Central memory CD8-positive, alpha-beta T cell (primary cell): Measurements from ENCODE around the gene ADPRHL1.

Experiments used
- ATAC-seq: fragments of 150-1000 bp; cut with Tn5 transposase; replicated peaks from 2 replicates; pipeline ENCODE4 v1.10.0; 2022; ENCODE audit warnings: mild to moderate bottlenecking, moderate FRiP score, moderate number of reproducible peaks; ENCODE audit not compliant: poor library complexity, severe bottlenecking; ENCODE audit errors: extremely low read depth
- DNase-seq, 2 donors: peaks; one replicate each; pipeline ENCODE4 v3.0.0; 2021; ENCODE audit warnings: low spot score in 2 of 2
- H3K27ac Mint-ChIP-seq: one replicate; pipeline ENCODE4 v1.8.0; 2022; ENCODE audit warnings: low read depth, mild to moderate bottlenecking, moderate library complexity, mixed read lengths
- H3K27me3 Mint-ChIP-seq: one replicate; pipeline ENCODE4 v1.8.0; 2022; ENCODE audit warnings: mixed read lengths
- H3K36me3 Mint-ChIP-seq: one replicate; pipeline ENCODE4 v1.8.0; 2022; ENCODE audit warnings: mild to moderate bottlenecking, moderate library complexity, mixed read lengths; ENCODE audit not compliant: insufficient read depth
- H3K4me1 Mint-ChIP-seq: one replicate; pipeline ENCODE4 v1.8.0; 2022; ENCODE audit warnings: mixed read lengths
- H3K4me3 Mint-ChIP-seq: one replicate; pipeline ENCODE4 v1.8.0; 2022; ENCODE audit warnings: mild to moderate bottlenecking, moderate library complexity, mixed read lengths
- H3K9me3 Mint-ChIP-seq: one replicate; pipeline ENCODE4 v1.8.0; 2022; ENCODE audit warnings: mixed read lengths

ADPRHL1 gene

GRCh38 chr13:113433391-113433916 lies 19.8 kb downstream of the ADPRHL1 start:
- DNase-seq, result no peak
- no peaks in the 10 kb centered on the region for H3K36me3 Mint-ChIP-seq
- no peak for ATAC-seq
- no peak overlapping the region for H3K27ac Mint-ChIP-seq
- H3K4me1 Mint-ChIP-seq, result no peaks in the 10 kb centered on the region
- H3K4me3 Mint-ChIP-seq, result no peak overlapping the region
- H3K9me3 Mint-ChIP-seq, result no peaks in the 10 kb centered on the region
- H3K27me3 Mint-ChIP-seq, result no peaks in the 10 kb centered on the region

GRCh38 chr13:113432506-113433270 lies 20.6 kb downstream of the ADPRHL1 start:
- no peaks in the 10 kb centered on the region for H3K9me3 Mint-ChIP-seq
- no peak overlapping the region for H3K27ac Mint-ChIP-seq
- no peaks in the 10 kb centered on the region for H3K4me1 Mint-ChIP-seq

GRCh38 chr13:113431171-113431570 lies 22.1 kb downstream of the ADPRHL1 start:
- no peaks in the 10 kb centered on the region for H3K36me3 Mint-ChIP-seq
- ATAC-seq (no peak), DNase-seq (no peak)
- no peaks in the 10 kb centered on the region for H3K27me3 Mint-ChIP-seq
- no peak overlapping the region for H3K27ac Mint-ChIP-seq
- no peak overlapping the region for H3K4me3 Mint-ChIP-seq
- no peaks in the 10 kb centered on the region for H3K9me3 Mint-ChIP-seq
- no peaks in the 10 kb centered on the region for H3K4me1 Mint-ChIP-seq

More at GRCh38 chr13:113432506-113433270, 20.6 kb downstream of the ADPRHL1 start:
- Mint-ChIP-seq H3K27me3 (no peaks in the 10 kb centered on the region), H3K36me3 (no peaks in the 10 kb centered on the region), H3K4me3 (no peak overlapping the region)
- DNase-seq, result no peak
- ATAC-seq, result no peak

- H3K36me3 Mint-ChIP-seq, result no peaks in the 10 kb centered on the region
- H3K27me3 Mint-ChIP-seq, result no peaks in the 10 kb centered on the region
- ATAC-seq, result no peak
- no peaks in the 10 kb centered on the region for H3K4me1 Mint-ChIP-seq
- H3K27ac Mint-ChIP-seq, result no peak overlapping the region
- no peak for DNase-seq
- no peak overlapping the region for H3K4me3 Mint-ChIP-seq
- no peaks in the 10 kb centered on the region for H3K9me3 Mint-ChIP-seq
Measured at GRCh38 chr13:113430378-113431110, 22.7 kb downstream of the ADPRHL1 start.

GRCh38 chr13:113429608-113429985 lies 23.7 kb downstream of the ADPRHL1 start:
- Mint-ChIP-seq H3K9me3 (no peaks in the 10 kb centered on the region), H3K36me3 (no peaks in the 10 kb centered on the region), H3K4me1 (no peaks in the 10 kb centered on the region), H3K4me3 (no peak overlapping the region), H3K27me3 (no peaks in the 10 kb centered on the region), H3K27ac (no peak overlapping the region)
- ATAC-seq (no peak), DNase-seq (no peak)

- Mint-ChIP-seq H3K9me3 (no peaks in the 10 kb centered on the region), H3K4me1 (no peaks in the 10 kb centered on the region), H3K27ac (no peak overlapping the region), H3K4me3 (no peak overlapping the region), H3K36me3 (peaks cover 1% of the 10 kb centered on the region), H3K27me3 (no peaks in the 10 kb centered on the region)
- ATAC-seq (no peak), DNase-seq (no peak)
Measured at GRCh38 chr13:113428871-113429607, 24.2 kb downstream of the ADPRHL1 start.

GRCh38 chr13:113428469-113428865 lies 24.8 kb downstream of the ADPRHL1 start:
- Mint-ChIP-seq H3K4me1 (no peaks in the 10 kb centered on the region), H3K27ac (no peak overlapping the region), H3K27me3 (no peaks in the 10 kb centered on the region), H3K9me3 (no peaks in the 10 kb centered on the region), H3K36me3 (peaks cover 1% of the 10 kb centered on the region), H3K4me3 (no peak overlapping the region)
- DNase-seq (no peak), ATAC-seq (no peak)

GRCh38 chr13:113427562-113428468 lies 25.5 kb downstream of the ADPRHL1 start:
- no peak overlapping the region for H3K4me3 Mint-ChIP-seq
- ATAC-seq (no peak), DNase-seq (no peak)
- H3K36me3 Mint-ChIP-seq, result peaks cover 1% of the 10 kb centered on the region
- no peaks in the 10 kb centered on the region for H3K9me3 Mint-ChIP-seq
- H3K27ac Mint-ChIP-seq, result no peak overlapping the region
- no peaks in the 10 kb centered on the region for H3K27me3 Mint-ChIP-seq
- H3K4me1 Mint-ChIP-seq, result no peaks in the 10 kb centered on the region

- DNase-seq, result no peak
- H3K4me3 Mint-ChIP-seq, result no peak overlapping the region
- peaks cover 1% of the 10 kb centered on the region for H3K36me3 Mint-ChIP-seq
- no peak overlapping the region for H3K27ac Mint-ChIP-seq
- no peaks in the 10 kb centered on the region for H3K9me3 Mint-ChIP-seq
- H3K27me3 Mint-ChIP-seq, result no peaks in the 10 kb centered on the region
- no peak for ATAC-seq
- H3K4me1 Mint-ChIP-seq, result no peaks in the 10 kb centered on the region
Measured at GRCh38 chr13:113426591-113426986, 26.7 kb downstream of the ADPRHL1 start.

GRCh38 chr13:113425941-113426590 lies 27.2 kb downstream of the ADPRHL1 start:
- H3K9me3 Mint-ChIP-seq, result no peaks in the 10 kb centered on the region

GRCh38 chr13:113423520-113424163 lies 29.6 kb downstream of the ADPRHL1 start:
- no peak overlapping the region for H3K27ac Mint-ChIP-seq
- H3K9me3 Mint-ChIP-seq, result no peaks in the 10 kb centered on the region
- H3K4me3 Mint-ChIP-seq, result no peak overlapping the region
- ATAC-seq (no peak), DNase-seq (no peak)
- no peaks in the 10 kb centered on the region for H3K4me1 Mint-ChIP-seq
- H3K27me3 Mint-ChIP-seq, result no peaks in the 10 kb centered on the region
- peaks cover 1% of the 10 kb centered on the region for H3K36me3 Mint-ChIP-seq

More at GRCh38 chr13:113425941-113426590, 27.2 kb downstream of the ADPRHL1 start:
- DNase-seq, result no peak
- Mint-ChIP-seq H3K27me3 (no peaks in the 10 kb centered on the region), H3K36me3 (peaks cover 1% of the 10 kb centered on the region), H3K4me3 (no peak overlapping the region), H3K4me1 (no peaks in the 10 kb centered on the region), H3K27ac (no peak overlapping the region)
- no peak for ATAC-seq
